Ovary (tissue), 9 donors: ENCODE measurements around the gene KLRB1. TPM values are rescaled to one million over a fixed set of nuclear protein-coding genes. Genes with fewer than 3 reads are reported as not detected.
"Not testable (repeated sequence)": the region's sequence is repeated elsewhere in the genome, so short reads cannot be mapped to it uniquely, and the experiment has no call there.

Experiments used
- DNase-seq, 5 donors: peaks; one replicate each; pipeline ENCODE4 v3.0.0-alpha.2; 2019 to 2020
- H3K27ac ChIP-seq, 2 donors: fragments of 200-600 bp; one replicate each; pipeline versions ENCODE4 v1.5.1 to v1.8.0; 2019 to 2022
- H3K27me3 ChIP-seq: fragments of 200-600 bp; one replicate; pipeline ENCODE4 v1.8.0; 2022
- H3K36me3 ChIP-seq: fragments of 200-600 bp; sonication (generic); one replicate; pipeline ENCODE4 v1.5.1; 2019
- H3K4me1 ChIP-seq: one replicate; pipeline ENCODE4 v1.8.1; 2013; ENCODE audit warnings: mild to moderate bottlenecking, moderate library complexity; ENCODE audit not compliant: insufficient read depth
- H3K4me3 ChIP-seq: fragments of 200-600 bp; sonication (generic); one replicate; pipeline ENCODE4 v1.5.1; 2017
- H3K9me3 ChIP-seq, 2 donors: fragments of 200-600 bp in 1 of 2; sonication (generic) in 1 of 2; one replicate each; pipeline versions ENCODE4 v1.5.1 to v1.8.1; 2013 to 2019; ENCODE audit warnings: mild to moderate bottlenecking in 1 of 2, moderate library complexity in 1 of 2
- EP300 ChIP-seq: sonication (generic); formaldehyde crosslinking; IDR thresholded peaks from one replicate; pipeline ENCODE4 v1.6.1; 2017; ENCODE audit warnings: antibody characterized with exemption
- POLR2A ChIP-seq: fragments of 450-650 bp; IDR thresholded peaks from one replicate; pipeline ENCODE4 v1.6.1; 2017; ENCODE audit warnings: antibody characterized with exemption, mild to moderate bottlenecking, moderate library complexity
- WGBS, 3 donors: extraction: QIAGEN DNeasy Blood & Tissue Kit in 1 of 3; methylation state at CpG; one replicate each; pipeline versions ENCODE4 v1.1.5 to v1.1.7; 2013 to 2017; 5-methylcytosine and 5-hydroxymethylcytosine counted together
- intact Hi-C, 4 donors: fragments of 100-400 bp; cut with DNase I; formaldehyde crosslinking; loops; one replicate each; pipeline versions ENCODE4 v1.11.0 to v1.15.1; 2022 to 2023
- polyA plus RNA-seq, 2 donors: library from polyadenylated mRNA; stranded (reverse); fragments of 200-250 nt in 1 of 2; fragments of 350-450 nt in 1 of 2; fragmentation: Illumina TruSeq in 1 of 2; extraction: RNeasy Lipid Tissue Mini Kit (QIAGEN cat#74804) in 1 of 2; gene quantifications; one replicate each; pipeline ENCODE4 v1.2.3, GENCODE V29; 2013 to 2014
- total RNA-seq, 7 donors: library from RNA; depleted of rRNA in 2 of 7; stranded (reverse); fragments of >200 nt in 2 of 7; fragmentation: NEBNext Ultra II Directional in 3 of 7; extraction: Animal tissue kit (Norgen Biotek cat#: 25700) in 3 of 7; gene quantifications; one replicate each; pipeline versions ENCODE4 v1.1.0 to v1.2.4, GENCODE V29; 2016 to 2023
- TF ChIP-seq, protein P1 (sequence below), 3 donors: fragments of 450-650 bp in 2 of 3; fragments of 200-600 bp in 1 of 3; IDR thresholded peaks; one replicate each; pipeline versions ENCODE4 v1.5.1 to v1.8.0; 2016 to 2022; ENCODE audit warnings: antibody characterized with exemption in 3 of 3, mild to moderate bottlenecking in 1 of 3
- donor health status: DM: no; HTN: no; CAD: no; lungs with moderate emphysema.
- donor health status: DM: no; HTN: no; CAD: no.
- donor health status: Bipolar disorder and iron deficiency.
- donor health status: DM: yes; HTN: yes; CAD: no.
- donor health status: DM: no; HTN: no; CAD: no.
- donor health status: DM: yes; HTN: yes; CAD: no.

The KLRB1 gene
- total and polyA plus RNA-seq, 9 donors = 0.15 to 2.8 (median 0.38) TPM; not detected in 2

DNA sequence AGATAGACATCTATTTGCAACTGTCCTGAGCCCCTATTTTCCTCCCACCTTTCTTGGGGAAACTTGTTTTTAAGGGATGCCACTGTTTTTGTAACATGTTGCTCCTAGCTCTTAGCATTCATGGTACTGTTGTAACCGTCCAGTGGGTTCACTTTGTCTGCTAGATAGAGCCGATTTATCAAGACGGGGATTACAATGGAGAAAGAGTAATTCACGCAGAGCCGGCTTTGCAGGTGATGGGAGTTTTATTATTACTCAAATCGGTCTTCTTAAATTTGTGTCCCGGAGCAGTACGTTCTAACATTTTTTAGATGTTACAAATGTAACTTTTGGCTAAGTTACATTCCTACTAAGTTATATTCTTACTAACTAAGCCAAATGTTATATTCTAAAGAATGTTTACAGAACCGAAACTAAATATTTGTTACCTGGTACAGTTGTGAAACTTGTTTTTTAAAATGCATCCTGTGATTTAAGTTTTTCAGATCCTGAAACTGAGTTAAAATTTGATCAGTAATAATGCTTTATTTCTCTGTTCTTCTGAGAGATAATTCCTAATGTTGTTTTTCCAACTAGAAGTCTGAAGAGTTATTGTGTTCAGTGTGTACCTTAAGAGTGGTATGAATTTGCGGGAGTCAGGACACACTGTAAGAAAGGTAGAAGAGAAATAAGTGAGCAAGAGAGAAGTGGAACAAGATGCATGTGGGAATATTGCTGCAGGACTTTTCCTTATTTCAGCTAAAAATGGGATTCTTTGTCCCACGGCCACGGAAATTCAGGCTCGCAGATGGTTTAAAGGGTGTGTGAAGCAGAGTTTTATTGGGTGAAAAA is 41.2 kb upstream of the KLRB1 start:
- Histone ChIP-seq H3K36me3 (no peaks in the 10 kb centered on the region), H3K27me3 (no peaks in the 10 kb centered on the region), H3K9me3 (no peaks in the 10 kb centered on the region), H3K27ac (peak overlapping the region; percentile 79 to 81), H3K4me1 (peaks cover 3% of the 10 kb centered on the region), H3K4me3 (peak overlapping the region; percentile 68)
- no peak for TF ChIP-seq EP300
- TF ChIP-seq POLR2A = no peak
- TF ChIP-seq, protein P1, sequence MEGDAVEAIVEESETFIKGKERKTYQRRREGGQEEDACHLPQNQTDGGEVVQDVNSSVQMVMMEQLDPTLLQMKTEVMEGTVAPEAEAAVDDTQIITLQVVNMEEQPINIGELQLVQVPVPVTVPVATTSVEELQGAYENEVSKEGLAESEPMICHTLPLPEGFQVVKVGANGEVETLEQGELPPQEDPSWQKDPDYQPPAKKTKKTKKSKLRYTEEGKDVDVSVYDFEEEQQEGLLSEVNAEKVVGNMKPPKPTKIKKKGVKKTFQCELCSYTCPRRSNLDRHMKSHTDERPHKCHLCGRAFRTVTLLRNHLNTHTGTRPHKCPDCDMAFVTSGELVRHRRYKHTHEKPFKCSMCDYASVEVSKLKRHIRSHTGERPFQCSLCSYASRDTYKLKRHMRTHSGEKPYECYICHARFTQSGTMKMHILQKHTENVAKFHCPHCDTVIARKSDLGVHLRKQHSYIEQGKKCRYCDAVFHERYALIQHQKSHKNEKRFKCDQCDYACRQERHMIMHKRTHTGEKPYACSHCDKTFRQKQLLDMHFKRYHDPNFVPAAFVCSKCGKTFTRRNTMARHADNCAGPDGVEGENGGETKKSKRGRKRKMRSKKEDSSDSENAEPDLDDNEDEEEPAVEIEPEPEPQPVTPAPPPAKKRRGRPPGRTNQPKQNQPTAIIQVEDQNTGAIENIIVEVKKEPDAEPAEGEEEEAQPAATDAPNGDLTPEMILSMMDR (IDR thresholded peaks at IDR 0.05) = no peak
- WGBS, 3 donors = 5 to 6% (median 5%) methylated on average over 13 of the region's 13 CpGs
- intact Hi-C loops = loop anchor here in 1 of 4 donors (5.0 kb wide), 1 partner anchor 1838 kb away; no protein-coding TSS in a partner anchor
- DNase-seq = no peak

DNA sequence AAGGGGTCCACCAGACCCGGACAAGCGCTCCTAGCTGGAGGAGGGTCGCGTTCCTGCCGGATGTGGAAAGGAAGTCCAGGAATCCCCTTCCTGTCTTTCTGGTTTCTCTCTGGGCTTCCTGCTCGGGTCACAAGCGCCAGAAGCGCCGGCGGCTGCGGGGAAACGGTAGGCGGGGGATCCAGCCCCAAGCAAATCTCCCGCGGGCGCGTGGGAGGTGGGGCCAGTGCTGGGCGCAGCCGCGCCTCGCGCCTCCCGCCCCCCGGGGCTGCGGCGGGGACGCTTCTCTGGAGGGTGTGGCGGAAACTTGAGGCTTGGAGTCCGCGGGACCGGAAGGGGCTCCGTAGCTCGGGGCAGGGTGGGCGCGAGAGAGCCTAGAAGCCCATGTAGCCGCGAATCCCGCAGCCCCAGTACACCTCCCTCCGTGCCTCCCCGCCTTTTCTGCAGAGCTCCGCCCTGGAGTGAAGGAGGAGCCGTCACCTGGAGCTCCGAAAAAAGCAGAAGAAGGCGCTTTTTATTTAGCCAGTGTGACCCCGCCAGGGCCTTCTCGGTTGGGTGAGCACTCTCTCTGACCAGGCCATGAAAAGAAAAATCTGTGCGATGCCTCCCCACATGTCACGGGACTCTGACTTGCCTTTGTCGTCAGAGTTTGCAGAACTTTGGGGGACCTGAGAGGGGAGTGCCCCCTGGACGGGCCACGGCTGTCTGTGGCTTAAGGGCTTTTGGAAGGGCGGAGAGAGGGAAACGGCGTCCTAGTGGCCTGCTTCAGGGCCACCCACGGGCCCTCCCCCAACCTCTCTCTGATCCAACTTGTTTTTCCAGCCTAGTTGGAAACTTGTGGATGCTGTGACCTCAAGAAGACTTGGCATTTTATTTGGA is 40.3 kb upstream of the KLRB1 start:
- no peaks in the 10 kb centered on the region for H3K36me3 ChIP-seq
- DNase-seq = peak; percentile 77 to 89 (median 82)
- H3K27me3 ChIP-seq = no peaks in the 10 kb centered on the region
- TF ChIP-seq, protein P1 (IDR thresholded peaks at IDR 0.05) = no peak
- TF ChIP-seq EP300 = no peak
- TF ChIP-seq POLR2A = peak; percentile 16
- intact Hi-C loops = loop anchor here in 1 of 4 donors (5.0 kb wide), 1 partner anchor 1839 kb away; no protein-coding TSS in a partner anchor
- H3K4me3 ChIP-seq = peak overlapping the region; percentile 68
- peaks cover 3% of the 10 kb centered on the region for H3K4me1 ChIP-seq
- 0 to 1% (median 0%) methylated on average over 53 to 55 of the region's 55 CpGs for WGBS, 3 donors
- H3K27ac ChIP-seq = peak overlapping the region; percentile 79 to 81
- H3K9me3 ChIP-seq = no peaks in the 10 kb centered on the region

DNA sequence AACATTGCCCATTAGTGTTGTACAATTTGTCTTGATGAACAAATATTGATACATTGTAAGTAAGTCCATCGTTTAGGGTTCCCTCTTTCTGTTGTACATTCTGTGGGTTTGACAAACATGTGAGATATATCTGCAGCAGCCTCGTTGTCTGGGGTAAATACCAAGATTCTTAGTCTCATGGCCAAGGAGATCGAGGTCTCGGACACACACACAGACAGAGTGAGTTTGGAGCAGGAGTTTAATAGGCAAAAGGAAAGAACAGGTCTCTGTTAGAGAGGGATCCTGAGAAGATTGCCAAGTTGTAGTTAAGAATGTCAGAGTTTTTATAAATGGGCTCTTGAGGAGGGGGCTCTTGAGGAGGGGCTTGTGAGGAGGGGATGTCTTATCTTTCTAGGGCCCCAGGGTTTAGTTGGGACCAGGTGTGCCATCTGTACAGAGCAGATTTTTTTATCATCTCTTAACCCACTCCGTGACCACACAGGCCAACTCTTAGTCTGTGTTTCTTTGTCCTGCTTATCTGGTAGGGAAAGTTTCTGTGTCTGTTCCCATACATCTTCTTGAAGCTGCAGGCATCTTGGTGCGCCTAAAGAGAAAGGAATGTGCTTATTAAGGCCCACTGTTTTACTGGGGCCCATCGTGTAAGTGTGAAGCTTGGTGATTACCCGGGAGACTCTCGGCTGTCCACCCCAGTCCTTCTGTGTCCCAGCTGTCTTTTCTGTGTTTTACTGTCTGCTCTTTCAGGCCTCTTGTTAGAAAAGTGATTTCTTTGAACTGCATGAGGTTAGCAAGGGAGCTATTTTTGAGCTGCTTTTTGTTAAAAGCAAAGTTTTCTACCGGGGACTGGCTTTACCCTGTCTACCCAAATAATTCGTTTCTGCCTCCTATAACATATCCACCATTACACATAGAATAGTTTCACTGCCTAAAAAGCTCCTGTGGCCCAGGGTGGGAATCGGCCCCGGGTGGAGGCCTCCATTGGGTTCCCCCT is 39.4 kb upstream of the KLRB1 start:
- DNase-seq = no peak
- Histone ChIP-seq H3K36me3 (no peaks in the 10 kb centered on the region), H3K4me3 (peak overlapping the region; percentile 68), H3K9me3 (no peaks in the 10 kb centered on the region), H3K4me1 (peaks cover 3% of the 10 kb centered on the region), H3K27me3 (no peaks in the 10 kb centered on the region), H3K27ac (peak overlapping the region; percentile 79 to 81)
- intact Hi-C loops = loop anchor here in 1 of 4 donors (5.0 kb wide), 1 partner anchor 1840 kb away; no protein-coding TSS in a partner anchor
- TF ChIP-seq, protein P1 (IDR thresholded peaks at IDR 0.05) = no peak
- no peak for TF ChIP-seq POLR2A
- no peak for TF ChIP-seq EP300
- 31 to 34% (median 32%) methylated on average over 13 of the region's 13 CpGs for WGBS, 3 donors

DNA sequence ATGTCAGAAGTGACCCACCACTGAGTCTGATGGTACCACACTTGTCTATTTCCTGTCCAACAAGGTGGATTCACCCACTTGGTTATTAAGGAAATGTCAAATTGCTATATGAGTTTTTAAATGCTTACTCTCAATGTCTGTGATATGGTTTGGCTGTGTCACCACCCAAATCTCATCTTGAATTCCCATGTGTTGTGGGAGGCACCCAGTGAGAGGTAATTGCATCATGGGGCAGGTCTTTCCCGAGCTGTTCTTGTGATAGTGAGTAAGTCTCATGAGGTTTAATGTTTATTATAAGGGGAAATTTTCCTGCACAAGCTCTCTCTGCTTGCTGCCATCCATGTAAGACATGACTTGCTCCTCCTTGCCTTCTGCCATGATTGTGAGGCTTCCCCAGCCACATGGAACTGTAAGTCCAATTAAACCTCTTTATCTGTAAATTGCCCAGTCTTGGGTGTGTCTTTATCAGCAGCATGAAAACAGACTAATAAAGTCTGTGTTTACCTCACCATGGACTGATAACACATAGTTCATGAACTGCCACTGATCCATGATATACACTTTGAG is 37.4 kb upstream of the KLRB1 start:
- not testable (repeated sequence) for H3K27me3 ChIP-seq, H3K9me3 ChIP-seq, H3K4me3 ChIP-seq, H3K36me3 ChIP-seq, H3K27ac ChIP-seq, DNase-seq, H3K4me1 ChIP-seq
- 81 to 87% (median 83%) methylated on average over 1 of the region's 1 CpG for WGBS, 3 donors
- intact Hi-C loops = loop anchor here in 1 of 4 donors (5.0 kb wide), 1 partner anchor 1842 kb away; no protein-coding TSS in a partner anchor
